Fibroblast of gingiva (primary cell): ENCODE measurements around the gene SETD9.

ENCODE experiments used
- DNase-seq: peaks from one replicate; pipeline ENCODE4 v3.0.0-alpha.2; 2011; ENCODE audit warnings: low read depth

SETD9 gene

GRCh38 chr5:56909294-56910209, at the start of gene SETD9:
TSS of gene SETD9 (plus strand) at chr5:56909596. CDS start at chr5:56909646, 50 bp downstream.
- peak; percentile 97 for DNase-seq

GRCh38 chr5:56861893-56862485, 47.4 kb upstream of the SETD9 start:
- no peak for DNase-seq

GRCh38 chr5:56862909-56863308, 46.5 kb upstream of the SETD9 start:
- no peak for DNase-seq

- no peak for DNase-seq
Measured at GRCh38 chr5:56871777-56872176, 37.6 kb upstream of the SETD9 start.

GRCh38 chr5:56873056-56873455, 36.3 kb upstream of the SETD9 start:
- no peak for DNase-seq

GRCh38 chr5:56876327-56876726, 33.1 kb upstream of the SETD9 start:
- no peak for DNase-seq

GRCh38 chr5:56881571-56881970, 27.8 kb upstream of the SETD9 start:
- DNase-seq, result no peak

- DNase-seq, result no peak
Measured at GRCh38 chr5:56893251-56893951, 16.0 kb upstream of the SETD9 start.

- no peak for DNase-seq
Measured at GRCh38 chr5:56896763-56897162, 12.6 kb upstream of the SETD9 start.

- DNase-seq, result no peak
Measured at GRCh38 chr5:56898213-56898612, 11.2 kb upstream of the SETD9 start.

GRCh38 chr5:56900395-56900794, 9.0 kb upstream of the SETD9 start:
- no peak for DNase-seq

- DNase-seq, result peak; percentile 13
Measured at GRCh38 chr5:56900858-56901578, 8.4 kb upstream of the SETD9 start.

GRCh38 chr5:56908942-56909293, 478 bp upstream of the SETD9 start:
- no peak for DNase-seq

GRCh38 chr5:56910210-56910965, 992 bp downstream of the SETD9 start:
- peak; percentile 10 for DNase-seq

GRCh38 chr5:56913766-56914165, 4.4 kb downstream of the SETD9 start:
- DNase-seq, result no peak

GRCh38 chr5:56914678-56915077, 5.3 kb downstream of the SETD9 start:
- no peak for DNase-seq

- DNase-seq, result no peak
Measured at GRCh38 chr5:56917534-56917933, 8.1 kb downstream of the SETD9 start.

- DNase-seq, result no peak
Measured at GRCh38 chr5:56918054-56918453, 8.7 kb downstream of the SETD9 start.

- no peak for DNase-seq
Measured at GRCh38 chr5:56919942-56920662, 10.7 kb downstream of the SETD9 start.

- no peak for DNase-seq
Measured at GRCh38 chr5:56922922-56923321, 13.5 kb downstream of the SETD9 start.

GRCh38 chr5:56934325-56934724, 24.9 kb downstream of the SETD9 start:
- no peak for DNase-seq
